Erythroblast (primary cell): ENCODE data around the gene MST1.

ENCODE experiments used
- GATA1 ChIP-seq: IDR thresholded peaks from 2 replicates; pipeline ENCODE4 v1.6.1; 2011; ENCODE audit warnings: low read depth, mild to moderate bottlenecking, control low read depth, low read length, moderate library complexity
- POLR2A ChIP-seq: IDR thresholded peaks from 2 replicates; pipeline ENCODE4 v1.6.1; 2011; ENCODE audit warnings: mild to moderate bottlenecking, low read length

GRCh38 chr3:49642708-49643145 is 46.5 kb downstream of the MST1 start:
- no peak for TF ChIP-seq POLR2A
- TF ChIP-seq GATA1, result no peak
